ENCODE results near the gene FOXN3. TPM values are rescaled to one million over a fixed set of nuclear protein-coding genes. Genes with fewer than 3 reads are reported as not detected.

Gene FOXN3
- total and polyA plus RNA-seq, 2 donors (not counting 3 experiments of a cell fraction or from before 2014, with no cell fraction given): 16.9 to 41.8 TPM

GRCh38 chr14:89160437-89160836, 256.6 kb downstream of the FOXN3 start:
- TF ChIP-seq POLR2AphosphoS5 (IDR thresholded peaks at IDR 0.05; ENCODE audit: insufficient read depth, low read depth, low read length): no peak
- TF ChIP-seq CTCF (IDR thresholded peaks at IDR 0.05; ENCODE audit: extremely low read depth in 1 of 2, insufficient read depth in 1 of 2, low read depth in 1 of 2, low read length in 2 of 2): no peak
- no peak for TF ChIP-seq MAX (IDR thresholded peaks at IDR 0.05; ENCODE audit: insufficient read depth, insufficient read length)
- no peak for TF ChIP-seq FOS (IDR thresholded peaks at IDR 0.05; ENCODE audit: borderline replicate concordance, insufficient read depth, low read length)
- no peak for TF ChIP-seq POLR2A (IDR thresholded peaks at IDR 0.05; ENCODE audit: low read depth, low read length)
- TF ChIP-seq EZH2 (IDR thresholded peaks at IDR 0.05; ENCODE audit: borderline replicate concordance, low read depth, low read length, severe bottlenecking): no peak
- TF ChIP-seq MYC (IDR thresholded peaks at IDR 0.05; ENCODE audit: low read depth, low read length): no peak
- Histone ChIP-seq H3K9me3 (replicated peaks; ENCODE audit: control insufficient read depth, insufficient read depth, low read length) (no peaks in the 10 kb centered on the region), H4K20me1 (replicated peaks; ENCODE audit: control insufficient read depth, extremely low read depth, insufficient read depth, low read length) (no peaks in the 10 kb centered on the region), H3K27me3 (ENCODE audit: control insufficient read depth in 2 of 2, insufficient read depth in 2 of 2, low read length in 2 of 2) (no peaks in the 10 kb centered on the region), H3K9me1 (replicated peaks; ENCODE audit: control insufficient read depth, extremely low read depth, insufficient read depth, low read length) (no peaks in the 10 kb centered on the region), H3K79me2 (ENCODE audit: control insufficient read depth, insufficient read depth, low read length) (no peaks in the 10 kb centered on the region), H3K4me3 (replicated peaks in 1 of 3; ENCODE audit: insufficient read depth in 1 of 3, low read depth in 1 of 3, low read length in 3 of 3) (no peak overlapping the region), H3K36me3 (ENCODE audit: control insufficient read depth in 2 of 2, extremely low read depth in 1 of 2, insufficient read depth in 2 of 2, low read length in 2 of 2) (peaks cover 2 to 11% of the 10 kb centered on the region in 2 experiments), H2AFZ (ENCODE audit: low read depth, low read length) (no peak overlapping the region), H3K27ac (ENCODE audit: insufficient read depth, low read depth, low read length) (no peak overlapping the region), H3K4me1 (ENCODE audit: control insufficient read depth, extremely low read depth, insufficient read depth, low read length) (peaks cover 3% of the 10 kb centered on the region), H3K4me2 (ENCODE audit: insufficient read depth, low read length) (no peak overlapping the region), H3K9ac (replicated peaks; ENCODE audit: extremely low read depth, insufficient read depth, low read length) (no peak overlapping the region)
- FAIRE-seq (no peak), DNase-seq (ENCODE audit: low read depth, low spot score) (no peak)
- dilution Hi-C loops (cut with MboI; ENCODE audit: extremely low pct_ligation_motif_present, low sequenced_read_pairs) (no loop called here), intact Hi-C loops (cut with micrococcal nuclease) (no loop called here)
- ChIA-PET CTCF (no interaction called here), POLR2A (no interaction called here)
- TSS peak; percentile 15 for BruUV-seq (replicated peaks)
